Cardiac septum (tissue), 1 donor: ENCODE data around the gene RPUSD4. TPM values are rescaled to one million over a fixed set of nuclear protein-coding genes. Genes with fewer than 3 reads are reported as not detected.

Experiments
- DNase-seq: peaks from one replicate; pipeline ENCODE4 v3.0.0-alpha.2; 2020; ENCODE audit warnings: low spot score
- intact Hi-C: fragments of 100-400 bp; cut with DNase I; formaldehyde crosslinking; loops from one replicate; pipeline ENCODE4 v1.14.0; 2022
- total RNA-seq: library from RNA; stranded (reverse); fragmentation: NEBNext Ultra II Directional; extraction: Animal tissue kit (Norgen Biotek cat#: 25700); gene quantifications from one replicate; pipeline ENCODE4 v1.2.1, GENCODE V29; 2021
- donor health status: DM: no; HTN: no; CAD: no.

The RPUSD4 gene
- total RNA-seq, 1 donor from 2014 or later = 32.2 TPM

GRCh38 chr11:126163074-126163700 lies 48.3 kb downstream of the RPUSD4 start:
- no peak for DNase-seq
- intact Hi-C loops = no loop called here

- intact Hi-C loops = no loop called here
- DNase-seq = no peak
These were observed 49.0 kb downstream of the RPUSD4 start for GRCh38 chr11:126162306-126163030.

- intact Hi-C loops = no loop called here
- DNase-seq = no peak
These were observed 50.4 kb downstream of the RPUSD4 start for GRCh38 chr11:126161023-126161391.

GRCh38 chr11:126160345-126161022 lies 51.0 kb downstream of the RPUSD4 start:
- intact Hi-C loops = no loop called here
- DNase-seq = no peak

GRCh38 chr11:126159719-126160344 lies 51.6 kb downstream of the RPUSD4 start:
- intact Hi-C loops = no loop called here
- DNase-seq = no peak

GRCh38 chr11:126158054-126158791 lies 53.2 kb downstream of the RPUSD4 start:
- intact Hi-C loops = no loop called here
- no peak for DNase-seq

GRCh38 chr11:126157326-126158030 lies 54.0 kb downstream of the RPUSD4 start:
- intact Hi-C loops = no loop called here
- DNase-seq = no peak

- DNase-seq = no peak
- intact Hi-C loops = no loop called here
These were observed 54.6 kb downstream of the RPUSD4 start for GRCh38 chr11:126156814-126157213.

- DNase-seq = no peak
- intact Hi-C loops = no loop called here
These were observed 55.9 kb downstream of the RPUSD4 start for GRCh38 chr11:126155402-126156187.

GRCh38 chr11:126154691-126155090 lies 56.8 kb downstream of the RPUSD4 start:
- intact Hi-C loops = no loop called here
- DNase-seq = no peak

- intact Hi-C loops = no loop called here
- DNase-seq = no peak
These were observed 57.5 kb downstream of the RPUSD4 start for GRCh38 chr11:126153972-126154371.

- intact Hi-C loops = no loop called here
- no peak for DNase-seq
These were observed 58.4 kb downstream of the RPUSD4 start for GRCh38 chr11:126153006-126153405.

- intact Hi-C loops = no loop called here
- no peak for DNase-seq
These were observed 58.9 kb downstream of the RPUSD4 start for GRCh38 chr11:126152586-126152985.

- intact Hi-C loops = no loop called here
- no peak for DNase-seq
These were observed 59.3 kb downstream of the RPUSD4 start for GRCh38 chr11:126152152-126152551.
